ENCODE results near the gene RTP5. TPM values are rescaled to one million over a fixed set of nuclear protein-coding genes. Genes with fewer than 3 reads are reported as not detected.

Gene RTP5
- total and polyA plus RNA-seq, 2 donors (not counting 3 experiments of a cell fraction or from before 2014, with no cell fraction given) = not detected

- H3K9me1 ChIP-seq (replicated peaks; ENCODE audit: control insufficient read depth, extremely low read depth, insufficient read depth, low read length) = no peaks in the 10 kb centered on the region
- H3K9me3 ChIP-seq (replicated peaks; ENCODE audit: control insufficient read depth, insufficient read depth, low read length) = no peaks in the 10 kb centered on the region
- H3K79me2 ChIP-seq (ENCODE audit: control insufficient read depth, insufficient read depth, low read length) = no peaks in the 10 kb centered on the region
- FAIRE-seq (no peak), DNase-seq (ENCODE audit: low read depth, low spot score) (no peak)
- BruUV-seq (replicated peaks) = no TSS peak
- no peak overlapping the region for H3K27ac ChIP-seq (ENCODE audit: insufficient read depth, low read depth, low read length)
- intact Hi-C loops (cut with micrococcal nuclease) (no loop called here), dilution Hi-C loops (cut with MboI; ENCODE audit: extremely low pct_ligation_motif_present, low sequenced_read_pairs) (no loop called here)
- CTCF ChIA-PET = interaction anchor here (1.0 to 1.5 kb wide), 6 partner anchors 9 to 181 kb away, joined by 3 to 8 read pairs (median 3); partner anchors contain the start of gene DTYMK
- POLR2A ChIA-PET = no interaction called here
- no peak overlapping the region for H3K4me2 ChIP-seq (ENCODE audit: insufficient read depth, low read length)
- H4K20me1 ChIP-seq (replicated peaks; ENCODE audit: control insufficient read depth, extremely low read depth, insufficient read depth, low read length) = no peaks in the 10 kb centered on the region
- H3K4me1 ChIP-seq (ENCODE audit: control insufficient read depth, extremely low read depth, insufficient read depth, low read length) = no peaks in the 10 kb centered on the region
- H3K36me3 ChIP-seq (ENCODE audit: control insufficient read depth in 2 of 2, extremely low read depth in 1 of 2, insufficient read depth in 2 of 2, low read length in 2 of 2) = no peaks in the 10 kb centered on the region
- no peak for TF ChIP-seq JUN (IDR thresholded peaks at IDR 0.05; ENCODE audit: borderline replicate concordance, insufficient read depth, insufficient read length, low read depth)
- TF ChIP-seq MAX (IDR thresholded peaks at IDR 0.05; ENCODE audit: insufficient read depth, insufficient read length) = no peak
- no peak overlapping the region for H2AFZ ChIP-seq (ENCODE audit: low read depth, low read length)
- no peak overlapping the region for H3K4me3 ChIP-seq (replicated peaks in 1 of 3; ENCODE audit: insufficient read depth in 1 of 3, low read depth in 1 of 3, low read length in 3 of 3)
- H3K27me3 ChIP-seq (ENCODE audit: control insufficient read depth in 2 of 2, insufficient read depth in 2 of 2, low read length in 2 of 2) = peaks cover 0 to 6% of the 10 kb centered on the region in 2 experiments
- no peak overlapping the region for H3K9ac ChIP-seq (replicated peaks; ENCODE audit: extremely low read depth, insufficient read depth, low read length)
Observed at GRCh38 chr2:241867776-241868420, 1.6 kb upstream of the RTP5 start.

- H3K9ac ChIP-seq (replicated peaks; ENCODE audit: extremely low read depth, insufficient read depth, low read length) = no peak overlapping the region
- H3K79me2 ChIP-seq (ENCODE audit: control insufficient read depth, insufficient read depth, low read length) = no peaks in the 10 kb centered on the region
- no peaks in the 10 kb centered on the region for H3K9me3 ChIP-seq (replicated peaks; ENCODE audit: control insufficient read depth, insufficient read depth, low read length)
- dilution Hi-C loops (cut with MboI; ENCODE audit: extremely low pct_ligation_motif_present, low sequenced_read_pairs) = no loop called here
- FAIRE-seq (no peak), DNase-seq (ENCODE audit: low read depth, low spot score) (no peak)
- no peak overlapping the region for H3K4me2 ChIP-seq (ENCODE audit: insufficient read depth, low read length)
- TF ChIP-seq JUN (IDR thresholded peaks at IDR 0.05; ENCODE audit: borderline replicate concordance, insufficient read depth, insufficient read length, low read depth) (no peak), CTCF (IDR thresholded peaks at IDR 0.05; ENCODE audit: extremely low read depth in 1 of 2, insufficient read depth in 1 of 2, low read depth in 1 of 2, low read length in 2 of 2) (no peak), MAX (IDR thresholded peaks at IDR 0.05; ENCODE audit: insufficient read depth, insufficient read length) (no peak), POLR2AphosphoS5 (IDR thresholded peaks at IDR 0.05; ENCODE audit: insufficient read depth, low read depth, low read length) (no peak), GATA2 (IDR thresholded peaks at IDR 0.05; ENCODE audit: insufficient read depth, insufficient read length, low read depth, low read length) (no peak), EZH2 (IDR thresholded peaks at IDR 0.05; ENCODE audit: borderline replicate concordance, low read depth, low read length, severe bottlenecking) (no peak), MYC (IDR thresholded peaks at IDR 0.05; ENCODE audit: low read depth, low read length) (no peak), FOS (IDR thresholded peaks at IDR 0.05; ENCODE audit: borderline replicate concordance, insufficient read depth, low read length) (no peak), POLR2A (IDR thresholded peaks at IDR 0.05; ENCODE audit: low read depth, low read length) (no peak)
- peaks cover 0 to 5% of the 10 kb centered on the region in 2 experiments for H3K27me3 ChIP-seq (ENCODE audit: control insufficient read depth in 2 of 2, insufficient read depth in 2 of 2, low read length in 2 of 2)
- H3K36me3 ChIP-seq (ENCODE audit: control insufficient read depth in 2 of 2, extremely low read depth in 1 of 2, insufficient read depth in 2 of 2, low read length in 2 of 2) = no peaks in the 10 kb centered on the region
- CTCF ChIA-PET = interaction anchor here (0.7 to 1.5 kb wide), 9 partner anchors 8 to 182 kb away, joined by 3 to 8 read pairs (median 3); partner anchors contain the start of gene DTYMK
- H3K4me3 ChIP-seq (replicated peaks in 1 of 3; ENCODE audit: insufficient read depth in 1 of 3, low read depth in 1 of 3, low read length in 3 of 3) = no peak overlapping the region
- no peaks in the 10 kb centered on the region for H4K20me1 ChIP-seq (replicated peaks; ENCODE audit: control insufficient read depth, extremely low read depth, insufficient read depth, low read length)
- H3K27ac ChIP-seq (ENCODE audit: insufficient read depth, low read depth, low read length) = no peak overlapping the region
- no peak overlapping the region for H2AFZ ChIP-seq (ENCODE audit: low read depth, low read length)
- no TSS peak for BruUV-seq (replicated peaks)
- POLR2A ChIA-PET = no interaction called here
- H3K4me1 ChIP-seq (ENCODE audit: control insufficient read depth, extremely low read depth, insufficient read depth, low read length) = no peaks in the 10 kb centered on the region
- H3K9me1 ChIP-seq (replicated peaks; ENCODE audit: control insufficient read depth, extremely low read depth, insufficient read depth, low read length) = no peaks in the 10 kb centered on the region
- intact Hi-C loops (cut with micrococcal nuclease) = no loop called here
Observed at GRCh38 chr2:241868661-241869081, 858 bp upstream of the RTP5 start.
